Large intestine (tissue), 3 donors: ENCODE data around the gene ARID1A. TPM values are rescaled to one million over a fixed set of nuclear protein-coding genes. Genes with fewer than 3 reads are reported as not detected.

Experiments
- DNase-seq, 2 donors: peaks; one replicate each; pipeline versions ENCODE4 v3.0.0 to v3.0.0-alpha.2; 2013
- H3K27ac ChIP-seq: one replicate; pipeline ENCODE4 v1.5.1; 2013; ENCODE audit warnings: low read length
- H3K27me3 ChIP-seq: 2 replicates; pipeline ENCODE4 v1.6.1; 2013; ENCODE audit warnings: low read length; ENCODE audit not compliant: control insufficient read depth, insufficient read depth
- H3K36me3 ChIP-seq: 2 replicates; pipeline ENCODE4 v1.6.1; 2013; ENCODE audit warnings: low read length; ENCODE audit not compliant: control insufficient read depth, insufficient read depth
- H3K4me1 ChIP-seq: one replicate; pipeline ENCODE4 v1.6.1; 2013; ENCODE audit warnings: low read length; ENCODE audit not compliant: control insufficient read depth, insufficient read depth
- H3K4me3 ChIP-seq: one replicate; pipeline ENCODE4 v1.5.1; 2013; ENCODE audit warnings: low read length
- H3K9me3 ChIP-seq: one replicate; pipeline ENCODE4 v1.6.1; 2013; ENCODE audit warnings: mild to moderate bottlenecking, low read depth, low read length, moderate library complexity; ENCODE audit not compliant: control insufficient read depth
- WGBS: methylation state at CpG from one replicate; pipeline ENCODE4 v1.1.5; 2013; ENCODE audit warnings: low lambda C conversion rate; ENCODE audit not compliant: insufficient coverage; 5-methylcytosine and 5-hydroxymethylcytosine counted together
- polyA plus RNA-seq: library from polyadenylated mRNA; unstranded; fragments of 120-200 nt; gene quantifications from one replicate; pipeline ENCODE4 v1.2.1, GENCODE V29; 2013

ARID1A gene
- polyA plus RNA-seq, 1 donor = 64.2 TPM

DNA sequence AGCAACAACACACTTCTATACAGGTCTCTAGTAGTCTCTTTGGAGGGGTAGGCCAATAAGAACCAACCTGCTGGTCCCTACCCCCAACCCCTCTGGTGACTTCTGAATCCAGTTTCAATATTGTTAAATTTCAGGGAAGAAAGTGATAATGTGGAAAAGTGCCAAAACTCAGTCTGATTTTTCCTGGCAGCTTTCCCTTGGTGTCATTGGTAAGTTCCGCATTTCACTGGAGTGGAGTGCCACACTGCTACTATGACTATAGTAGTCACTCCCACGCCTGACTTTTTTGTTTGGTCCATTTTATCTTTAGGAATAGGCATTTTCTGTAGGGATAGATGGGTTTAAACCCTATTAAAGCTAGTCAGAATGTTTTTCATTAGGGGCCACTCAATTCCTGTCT lies 5.7 kb upstream of the ARID1A start:
- Histone ChIP-seq H3K27me3 (no peaks in the 10 kb centered on the region), H3K9me3 (no peaks in the 10 kb centered on the region), H3K27ac (no peak overlapping the region), H3K4me1 (peaks cover 22% of the 10 kb centered on the region), H3K4me3 (no peak overlapping the region), H3K36me3 (no peaks in the 10 kb centered on the region)
- no peak for DNase-seq
- WGBS = no CpG with 5 or more reads among the region's 2 CpGs

DNA sequence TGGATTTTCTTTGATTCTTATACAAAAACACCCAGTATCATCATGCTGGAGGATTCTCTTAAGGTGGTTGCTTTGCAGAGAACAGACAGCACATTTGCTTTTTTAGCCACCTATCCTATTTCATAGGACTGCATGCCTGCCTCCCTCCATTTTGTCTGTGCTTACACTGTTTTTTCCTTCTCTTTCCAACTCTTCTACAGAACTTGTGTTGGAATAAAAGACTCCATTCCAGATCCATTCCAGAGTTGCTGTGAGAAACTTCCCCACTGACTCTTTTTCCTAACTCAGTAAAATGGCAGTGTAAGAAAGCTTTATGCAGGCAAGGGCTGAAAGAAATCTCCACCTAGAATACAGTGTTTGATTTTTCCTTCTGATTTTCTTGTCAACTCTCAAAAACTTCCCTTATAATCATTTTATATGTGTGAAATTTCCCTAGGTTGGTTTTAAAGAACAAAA lies 5.2 kb upstream of the ARID1A start:
- Histone ChIP-seq H3K4me3 (no peak overlapping the region), H3K9me3 (no peaks in the 10 kb centered on the region), H3K27ac (no peak overlapping the region), H3K27me3 (no peaks in the 10 kb centered on the region), H3K4me1 (peaks cover 23% of the 10 kb centered on the region), H3K36me3 (no peaks in the 10 kb centered on the region)
- DNase-seq = peak in 1 of 2 donors; percentile 29

DNA sequence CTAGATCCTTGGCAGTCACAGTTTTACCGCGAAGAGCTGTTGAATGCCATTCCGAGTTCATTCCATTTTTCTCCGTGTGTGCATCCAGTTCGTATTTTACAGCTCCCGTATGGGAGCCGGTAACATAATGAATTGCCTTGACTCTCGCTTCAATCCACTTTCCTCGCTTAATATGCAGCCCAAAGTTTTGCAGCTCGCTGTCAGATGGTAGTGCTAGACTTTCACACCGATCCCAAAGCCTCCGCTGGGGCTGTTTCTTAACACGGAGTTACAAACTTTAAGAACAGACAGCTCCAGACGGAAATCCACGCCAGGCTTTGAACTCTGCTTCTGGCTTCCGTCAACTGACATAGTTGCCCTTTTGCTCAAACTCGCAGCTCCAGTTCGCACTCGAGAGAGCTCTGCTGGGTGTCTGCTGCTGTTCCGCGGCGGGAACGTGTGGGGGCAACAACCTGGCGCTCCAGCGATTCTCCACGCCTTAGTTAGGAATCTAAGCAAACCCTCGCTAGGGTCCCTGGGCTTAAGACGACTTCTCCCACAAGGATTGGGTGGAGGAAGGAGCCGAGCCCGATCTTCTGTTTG lies 3.5 kb upstream of the ARID1A start:
- peak overlapping the region; percentile 96 for H3K27ac ChIP-seq
- 0% methylated on average over 1 of the region's 30 CpGs for WGBS
- H3K36me3 ChIP-seq = no peaks in the 10 kb centered on the region
- peaks cover 23% of the 10 kb centered on the region for H3K4me1 ChIP-seq
- peak overlapping the region; percentile 61 for H3K4me3 ChIP-seq
- peak; percentile 79 to 96 for DNase-seq
- no peaks in the 10 kb centered on the region for H3K9me3 ChIP-seq
- no peaks in the 10 kb centered on the region for H3K27me3 ChIP-seq

DNA sequence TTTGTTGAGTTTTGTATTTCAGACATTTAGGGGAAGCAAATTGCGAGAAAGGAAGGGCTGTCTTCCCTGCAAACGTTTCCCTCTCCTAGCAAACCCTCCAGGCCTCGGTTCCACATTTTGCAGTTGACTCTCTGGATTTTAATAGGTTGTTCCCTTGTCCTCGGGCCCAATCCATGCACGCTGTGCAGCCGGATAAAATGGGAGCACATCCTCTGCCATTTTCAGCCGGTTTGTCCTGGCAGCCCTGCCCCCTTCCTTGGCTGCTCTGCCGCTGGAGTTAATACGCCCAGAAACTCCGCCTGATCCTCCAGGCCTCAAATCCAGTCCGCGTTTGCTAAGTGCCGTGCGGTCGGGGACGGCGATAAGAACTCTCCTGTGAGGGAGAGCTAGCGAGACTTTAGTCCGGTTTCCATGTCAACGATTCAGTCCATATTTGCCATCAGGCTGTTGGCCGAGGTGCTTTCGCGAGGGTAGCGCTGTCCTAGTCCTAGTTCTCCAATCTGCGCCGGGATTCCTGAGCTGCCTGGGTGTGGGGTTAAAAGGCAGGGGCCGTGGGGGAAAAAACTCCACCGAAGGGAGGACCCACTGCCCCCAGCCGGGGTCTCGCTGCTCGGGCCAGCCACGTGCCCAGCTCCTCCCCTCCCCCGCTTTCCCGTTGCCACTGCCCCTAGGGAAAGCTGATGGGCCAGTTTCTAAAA lies 2.9 kb upstream of the ARID1A start:
- WGBS = no CpG with 5 or more reads among the region's 34 CpGs
- H3K36me3 ChIP-seq = no peaks in the 10 kb centered on the region
- DNase-seq = peak; percentile 97 to 99
- peak overlapping the region; percentile 61 for H3K4me3 ChIP-seq
- H3K27me3 ChIP-seq = no peaks in the 10 kb centered on the region
- peak overlapping the region; percentile 96 for H3K27ac ChIP-seq
- peaks cover 23% of the 10 kb centered on the region for H3K4me1 ChIP-seq
- no peaks in the 10 kb centered on the region for H3K9me3 ChIP-seq

DNA sequence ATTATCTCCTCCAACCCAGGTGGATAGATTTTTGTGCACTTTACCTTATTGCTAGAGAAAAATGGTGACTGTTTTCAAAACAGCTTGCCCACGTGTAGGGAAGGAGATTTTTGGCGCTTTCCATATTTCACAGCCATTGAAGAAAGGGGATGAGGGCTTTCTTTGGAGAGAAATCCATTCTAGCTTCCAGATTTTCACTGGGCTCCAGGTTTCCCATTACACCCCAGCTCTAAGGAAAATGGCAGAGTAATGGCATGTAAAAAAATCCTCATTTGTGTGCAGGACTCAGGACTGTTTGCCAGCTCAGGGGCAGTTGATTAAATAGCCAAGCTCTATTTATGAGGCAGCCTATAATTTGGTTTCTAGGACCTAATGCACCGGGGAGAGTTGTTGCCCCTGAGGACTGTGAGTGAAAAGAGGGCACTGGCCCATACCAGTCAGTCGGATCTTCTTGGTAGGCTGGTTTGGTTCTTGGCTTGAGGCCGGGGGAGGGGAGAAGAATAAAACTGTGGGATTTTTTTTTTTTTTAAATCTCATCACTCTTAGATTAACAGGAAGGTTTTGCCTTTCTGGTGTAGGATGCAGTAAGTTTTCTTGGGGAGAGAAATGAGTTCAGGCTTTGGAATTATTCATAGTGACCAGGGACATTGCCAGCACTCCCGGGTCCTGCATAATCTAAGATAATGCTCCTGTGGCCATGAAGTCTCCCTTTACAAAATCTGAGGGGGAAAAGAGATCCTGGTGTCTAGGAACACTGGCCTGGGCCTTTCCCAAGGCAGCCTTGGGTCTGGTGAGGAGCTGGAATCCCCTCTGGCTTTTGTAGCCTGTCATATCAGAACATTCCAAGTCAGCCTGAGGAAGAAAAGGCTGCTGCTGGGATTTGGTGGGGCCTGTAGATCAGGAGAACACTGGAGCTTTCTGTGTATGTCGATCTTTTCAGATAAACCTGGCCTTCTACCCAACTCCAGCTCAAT lies 1.9 kb upstream of the ARID1A start:
- Histone ChIP-seq H3K4me1 (peaks cover 23% of the 10 kb centered on the region), H3K27ac (peak overlapping the region; percentile 96), H3K9me3 (no peaks in the 10 kb centered on the region), H3K4me3 (peak overlapping the region; percentile 61), H3K27me3 (no peaks in the 10 kb centered on the region), H3K36me3 (no peaks in the 10 kb centered on the region)
- no CpG with 5 or more reads among the region's 7 CpGs for WGBS
- DNase-seq = peak in 1 of 2 donors; percentile 41

DNA sequence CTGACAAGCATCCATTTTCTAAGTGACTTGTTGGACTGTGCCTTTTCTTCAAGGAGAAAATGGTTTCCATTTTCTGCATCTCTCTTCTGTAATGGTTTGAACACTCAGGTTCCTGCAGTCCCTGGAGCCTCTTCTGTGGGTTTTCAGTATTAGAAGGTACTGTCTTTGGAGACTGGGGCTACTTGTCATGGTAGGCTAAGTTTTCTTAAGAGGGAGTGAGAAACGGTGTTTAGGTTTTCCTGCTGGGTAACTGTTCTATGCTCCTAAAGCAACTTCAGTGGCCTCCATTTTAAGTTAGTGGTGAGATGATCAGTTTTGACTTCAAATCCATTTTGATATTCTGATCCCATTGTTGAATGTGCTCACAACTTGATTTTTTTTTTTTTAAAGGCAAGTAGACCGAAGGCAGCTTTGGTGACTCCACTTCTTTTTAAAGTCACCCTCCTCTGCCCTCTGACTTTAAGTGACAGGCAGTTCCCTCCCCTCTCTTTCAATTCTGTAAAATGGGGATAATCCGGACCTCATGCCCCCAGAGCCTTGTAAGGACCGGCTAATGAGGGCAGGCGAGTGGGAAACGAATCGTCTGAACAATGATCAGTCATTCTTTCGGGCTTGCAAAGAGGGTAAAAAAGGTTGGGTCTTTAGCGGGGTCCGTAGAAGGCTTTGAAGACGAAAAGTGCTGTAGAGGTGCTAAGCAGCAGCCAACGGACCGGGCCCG lies 1.0 kb upstream of the ARID1A start:
- Histone ChIP-seq H3K4me3 (peak overlapping the region; percentile 69), H3K36me3 (no peaks in the 10 kb centered on the region), H3K27me3 (no peaks in the 10 kb centered on the region), H3K4me1 (peaks cover 23% of the 10 kb centered on the region), H3K27ac (peak overlapping the region; percentile 96), H3K9me3 (no peaks in the 10 kb centered on the region)
- DNase-seq = peak in 1 of 2 donors; percentile 49
- WGBS = 25% methylated on average over 2 of the region's 14 CpGs

DNA sequence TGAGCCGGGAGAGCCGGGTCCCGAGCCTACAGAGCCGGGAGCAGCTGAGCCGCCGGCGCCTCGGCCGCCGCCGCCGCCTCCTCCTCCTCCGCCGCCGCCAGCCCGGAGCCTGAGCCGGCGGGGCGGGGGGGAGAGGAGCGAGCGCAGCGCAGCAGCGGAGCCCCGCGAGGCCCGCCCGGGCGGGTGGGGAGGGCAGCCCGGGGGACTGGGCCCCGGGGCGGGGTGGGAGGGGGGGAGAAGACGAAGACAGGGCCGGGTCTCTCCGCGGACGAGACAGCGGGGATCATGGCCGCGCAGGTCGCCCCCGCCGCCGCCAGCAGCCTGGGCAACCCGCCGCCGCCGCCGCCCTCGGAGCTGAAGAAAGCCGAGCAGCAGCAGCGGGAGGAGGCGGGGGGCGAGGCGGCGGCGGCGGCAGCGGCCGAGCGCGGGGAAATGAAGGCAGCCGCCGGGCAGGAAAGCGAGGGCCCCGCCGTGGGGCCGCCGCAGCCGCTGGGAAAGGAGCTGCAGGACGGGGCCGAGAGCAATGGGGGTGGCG lies 371 bp downstream of the ARID1A start:
- Histone ChIP-seq H3K4me1 (peaks cover 23% of the 10 kb centered on the region), H3K36me3 (peaks cover 2% of the 10 kb centered on the region), H3K4me3 (peak overlapping the region; percentile 57), H3K9me3 (no peaks in the 10 kb centered on the region), H3K27ac (peak overlapping the region; percentile 62), H3K27me3 (no peaks in the 10 kb centered on the region)
- DNase-seq = no peak
- no CpG with 5 or more reads among the region's 72 CpGs for WGBS

DNA sequence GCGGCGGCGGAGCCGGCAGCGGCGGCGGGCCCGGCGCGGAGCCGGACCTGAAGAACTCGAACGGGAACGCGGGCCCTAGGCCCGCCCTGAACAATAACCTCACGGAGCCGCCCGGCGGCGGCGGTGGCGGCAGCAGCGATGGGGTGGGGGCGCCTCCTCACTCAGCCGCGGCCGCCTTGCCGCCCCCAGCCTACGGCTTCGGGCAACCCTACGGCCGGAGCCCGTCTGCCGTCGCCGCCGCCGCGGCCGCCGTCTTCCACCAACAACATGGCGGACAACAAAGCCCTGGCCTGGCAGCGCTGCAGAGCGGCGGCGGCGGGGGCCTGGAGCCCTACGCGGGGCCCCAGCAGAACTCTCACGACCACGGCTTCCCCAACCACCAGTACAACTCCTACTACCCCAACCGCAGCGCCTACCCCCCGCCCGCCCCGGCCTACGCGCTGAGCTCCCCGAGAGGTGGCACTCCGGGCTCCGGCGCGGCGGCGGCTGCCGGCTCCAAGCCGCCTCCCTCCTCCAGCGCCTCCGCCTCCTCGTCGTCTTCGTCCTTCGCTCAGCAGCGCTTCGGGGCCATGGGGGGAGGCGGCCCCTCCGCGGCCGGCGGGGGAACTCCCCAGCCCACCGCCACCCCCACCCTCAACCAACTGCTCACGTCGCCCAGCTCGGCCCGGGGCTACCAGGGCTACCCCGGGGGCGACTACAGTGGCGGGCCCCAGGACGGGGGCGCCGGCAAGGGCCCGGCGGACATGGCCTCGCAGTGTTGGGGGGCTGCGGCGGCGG lies 1.0 kb downstream of the ARID1A start:
- H3K27me3 ChIP-seq = no peaks in the 10 kb centered on the region
- H3K27ac ChIP-seq = peak overlapping the region; percentile 24
- no peaks in the 10 kb centered on the region for H3K9me3 ChIP-seq
- peaks cover 2% of the 10 kb centered on the region for H3K36me3 ChIP-seq
- peak in 1 of 2 donors; percentile 50 for DNase-seq
- H3K4me1 ChIP-seq = peaks cover 25% of the 10 kb centered on the region
- no CpG with 5 or more reads among the region's 98 CpGs for WGBS
- H3K4me3 ChIP-seq = peak overlapping the region; percentile 57

DNA sequence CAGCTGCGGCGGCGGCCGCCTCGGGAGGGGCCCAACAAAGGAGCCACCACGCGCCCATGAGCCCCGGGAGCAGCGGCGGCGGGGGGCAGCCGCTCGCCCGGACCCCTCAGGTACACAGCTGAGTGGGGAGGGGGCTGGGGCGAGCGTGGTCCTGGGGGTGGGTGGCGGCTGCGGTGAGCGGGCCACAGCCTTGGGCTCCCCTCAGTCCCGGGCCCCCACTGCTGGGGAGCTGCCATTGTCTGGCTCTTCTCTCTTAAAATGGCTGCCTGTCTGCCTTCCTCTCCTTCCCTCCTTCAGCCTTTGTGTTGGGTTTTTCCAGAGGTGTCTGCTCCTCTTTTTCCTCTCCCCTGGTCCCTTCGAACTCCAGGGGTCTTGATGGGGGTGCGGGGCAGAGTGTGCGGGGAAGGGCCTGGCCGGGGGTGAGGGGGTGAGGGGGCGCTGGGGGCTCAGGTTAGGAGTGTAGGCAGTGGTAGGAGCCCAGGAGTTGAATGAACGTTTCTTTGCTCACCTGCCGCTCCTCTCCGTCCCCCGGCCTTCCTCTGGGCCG lies 1.7 kb downstream of the ARID1A start:
- H3K4me1 ChIP-seq = peaks cover 28% of the 10 kb centered on the region
- H3K27ac ChIP-seq = peak overlapping the region; percentile 79
- peak overlapping the region; percentile 57 for H3K4me3 ChIP-seq
- no peaks in the 10 kb centered on the region for H3K27me3 ChIP-seq
- no peaks in the 10 kb centered on the region for H3K9me3 ChIP-seq
- no peak for DNase-seq
- H3K36me3 ChIP-seq = peaks cover 2% of the 10 kb centered on the region
- WGBS = no CpG with 5 or more reads among the region's 30 CpGs
